OCI-M2 (cell line): Measurements from ENCODE around the gene LPP.

Source experiments
- DNase-seq: peaks from one replicate; lab custom pipeline; 2025; ENCODE audit not compliant: unreplicated experiment; lab: John Stamatoyannopoulos, UW

Gene LPP

DNA sequence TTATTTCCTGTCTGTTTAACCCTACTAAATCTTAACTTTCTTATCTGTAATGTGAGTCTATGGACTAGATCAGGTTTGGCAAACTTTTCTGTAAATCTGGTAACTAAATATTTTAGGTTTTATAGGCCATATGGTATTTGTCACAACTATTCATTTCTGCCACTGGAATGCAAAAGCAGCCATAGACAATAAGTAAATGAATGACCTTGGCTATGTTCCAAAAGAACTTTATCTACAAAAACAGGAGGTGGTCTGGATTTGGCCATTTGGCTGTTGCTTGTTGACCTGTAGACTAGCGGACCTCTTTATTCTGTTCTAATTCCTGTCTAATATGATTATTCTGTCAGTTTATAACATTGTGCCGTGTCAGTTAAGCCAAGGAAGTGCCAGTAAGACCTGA, 314.2 kb downstream of the LPP start:
- no peak for DNase-seq

DNA sequence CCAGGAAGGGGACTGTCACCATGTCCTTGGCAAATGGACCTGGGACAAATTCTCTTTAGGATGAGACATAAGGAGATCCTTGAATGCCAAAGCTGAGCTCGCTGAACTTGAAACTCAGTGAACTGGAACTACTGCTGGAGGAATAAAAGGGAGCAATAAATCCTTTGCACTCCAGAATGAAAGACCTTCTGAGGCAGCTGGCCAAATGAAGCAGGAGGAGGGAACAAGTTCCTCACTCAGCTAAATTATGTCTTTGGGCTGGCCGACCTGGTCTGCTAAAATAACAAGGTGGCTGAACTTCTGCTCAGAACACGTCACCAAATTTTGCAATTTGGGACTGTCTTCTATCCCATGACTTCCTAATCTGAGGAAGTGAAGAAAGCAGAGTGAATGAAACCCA, 314.7 kb downstream of the LPP start:
- no peak for DNase-seq

GRCh38 chr3:188469228-188469885, 315.4 kb downstream of the LPP start:
- DNase-seq: no peak

DNA sequence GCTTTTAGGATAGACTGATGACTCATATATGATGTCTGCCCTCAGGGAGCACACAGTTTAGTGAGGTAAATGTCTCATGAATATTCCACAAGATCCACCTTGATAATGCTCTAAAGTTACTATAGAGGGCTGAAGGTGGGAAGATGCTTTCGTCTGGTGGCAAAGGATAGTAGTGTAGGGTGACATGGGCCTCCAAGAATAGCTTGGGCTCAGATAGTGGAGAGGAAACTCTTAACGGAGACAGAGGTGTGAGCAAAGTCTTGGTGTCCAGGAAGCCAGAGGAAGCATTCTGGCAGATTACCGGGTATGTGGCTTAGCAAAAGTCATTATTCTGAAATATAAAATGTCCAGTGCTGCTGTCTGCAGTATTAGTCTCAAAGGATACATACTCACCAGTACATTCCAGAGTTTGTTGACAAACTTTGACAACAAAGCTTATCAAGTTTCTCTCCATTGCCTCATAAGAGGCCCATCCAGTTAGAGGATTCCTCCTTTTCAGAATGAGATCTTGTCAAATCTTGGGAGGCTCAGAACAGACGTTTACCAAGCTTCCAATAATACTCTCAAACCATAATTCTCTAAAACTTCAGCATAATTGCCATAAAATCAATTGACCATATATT, 316.7 kb downstream of the LPP start:
- no peak for DNase-seq

DNA sequence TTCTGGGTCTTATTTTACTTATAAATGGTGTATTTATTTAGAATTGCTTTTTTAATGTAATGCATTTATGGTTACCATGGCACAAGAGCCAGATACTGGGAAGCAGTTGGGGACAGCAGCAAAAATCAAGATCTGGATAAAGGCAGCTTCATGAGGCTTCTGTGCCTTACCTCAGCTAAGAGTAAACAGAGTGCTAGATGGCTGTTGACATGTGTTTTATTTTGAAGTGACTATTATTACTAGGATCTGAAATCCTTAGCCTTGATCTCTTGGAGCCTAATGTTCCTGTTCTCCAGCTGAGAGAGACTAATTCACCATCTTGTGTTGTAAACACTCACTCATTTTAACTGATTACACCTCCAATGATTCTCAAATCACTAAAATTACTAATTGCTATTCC, 317.8 kb downstream of the LPP start:
- DNase-seq: no peak

- no peak for DNase-seq
Observed at GRCh38 chr3:188472336-188472735, 318.4 kb downstream of the LPP start.

- no peak for DNase-seq
Observed at GRCh38 chr3:188473045-188473444, 319.1 kb downstream of the LPP start.

- no peak for DNase-seq
Observed at GRCh38 chr3:188473591-188474288, 319.8 kb downstream of the LPP start.

- DNase-seq: no peak
Observed at GRCh38 chr3:188476935-188477334, 323.0 kb downstream of the LPP start.

DNA sequence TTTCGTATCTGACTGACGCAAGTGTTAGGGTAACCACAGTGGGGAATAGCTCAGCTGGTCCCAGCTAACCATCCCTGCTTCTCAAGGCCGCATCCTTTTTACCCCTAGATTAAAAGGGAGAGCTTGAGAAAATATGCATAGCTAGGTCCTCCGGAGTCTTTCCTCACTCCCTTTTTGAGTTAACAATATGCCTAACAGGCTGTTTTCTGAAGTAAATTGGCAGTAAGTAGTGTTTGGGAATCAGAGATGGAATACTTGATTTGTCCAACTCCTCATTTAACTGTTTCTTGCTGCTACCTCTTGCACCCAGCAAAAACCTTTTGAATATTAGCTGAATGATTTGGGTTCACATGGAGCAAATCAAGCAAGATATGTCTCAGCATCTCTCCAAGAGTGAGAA, 326.1 kb downstream of the LPP start:
- DNase-seq: no peak

GRCh38 chr3:188482929-188483328, 329.0 kb downstream of the LPP start:
- no peak for DNase-seq

- no peak for DNase-seq
Observed at GRCh38 chr3:188486126-188486525, 332.2 kb downstream of the LPP start.

GRCh38 chr3:188486952-188487351, 333.0 kb downstream of the LPP start:
- DNase-seq: no peak

DNA sequence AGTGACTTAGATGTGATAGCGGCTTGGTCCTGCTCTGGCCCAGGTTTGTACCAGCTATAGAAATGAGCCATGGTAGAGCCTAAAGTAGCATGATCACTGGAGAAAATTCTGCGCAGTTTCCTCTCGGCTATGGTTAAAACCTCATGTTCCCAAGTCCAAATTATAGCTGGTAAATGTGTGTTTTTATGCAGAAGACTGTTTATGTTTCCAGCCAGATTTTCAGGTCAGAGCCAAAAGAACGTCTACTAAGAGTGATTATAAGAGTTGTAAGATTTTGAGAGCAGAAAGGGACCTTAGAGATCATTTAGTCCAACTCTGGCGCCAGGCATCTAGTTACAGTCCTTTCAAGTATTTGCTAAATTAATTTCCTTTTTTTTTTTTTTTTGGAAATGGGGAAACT, 333.7 kb downstream of the LPP start:
- DNase-seq: no peak

- DNase-seq: no peak
Observed at GRCh38 chr3:188488801-188489200, 334.8 kb downstream of the LPP start.

- no peak for DNase-seq
Observed at GRCh38 chr3:188489639-188490405, 335.9 kb downstream of the LPP start.

- DNase-seq: no peak
Observed at GRCh38 chr3:188490416-188490815, 336.5 kb downstream of the LPP start.

DNA sequence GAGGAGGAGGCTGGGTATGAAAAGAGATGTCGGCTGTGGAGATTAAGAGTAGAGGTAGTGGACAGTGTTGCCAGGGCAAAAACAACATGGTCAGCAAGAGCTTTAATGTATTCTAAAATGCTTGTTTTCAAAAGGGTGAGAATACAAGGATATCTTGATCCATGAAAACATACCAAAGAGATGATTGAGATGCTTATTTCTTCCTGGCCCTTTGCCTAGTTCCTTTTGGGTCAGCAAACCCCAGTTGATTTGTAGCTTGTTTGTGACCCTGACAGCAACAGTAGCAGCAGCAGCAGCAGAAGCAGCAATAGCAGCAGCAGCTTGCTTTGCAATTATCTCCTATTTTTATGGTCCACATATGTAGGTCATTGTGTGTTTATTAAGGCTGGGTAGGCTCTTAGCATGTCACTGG, 337.3 kb downstream of the LPP start:
- no peak for DNase-seq

GRCh38 chr3:188496390-188496789, 342.4 kb downstream of the LPP start:
- no peak for DNase-seq

DNA sequence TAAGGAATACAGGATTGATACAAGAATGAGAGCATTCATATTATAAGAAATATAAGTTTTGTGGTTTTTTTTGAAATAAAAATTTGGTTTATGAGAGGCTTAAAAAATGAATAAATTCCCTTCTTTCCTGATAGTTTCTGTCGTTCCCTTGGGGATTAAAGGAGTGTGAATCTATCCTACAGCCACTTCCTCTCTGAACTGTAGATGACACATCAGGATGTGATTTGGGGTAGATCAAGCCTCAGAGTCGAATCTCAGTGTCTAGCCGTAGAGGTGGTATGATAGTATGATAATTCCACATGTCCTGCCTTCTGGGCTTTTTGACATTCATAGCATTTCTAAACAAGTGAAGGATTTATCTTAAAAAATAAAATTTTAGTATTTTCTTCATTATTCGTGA, 343.1 kb downstream of the LPP start:
- no peak for DNase-seq

GRCh38 chr3:188503647-188504046, 349.7 kb downstream of the LPP start:
- no peak for DNase-seq

- DNase-seq: no peak
Observed at GRCh38 chr3:188505151-188505550, 351.2 kb downstream of the LPP start.
